GM21360 (cell line): ENCODE results near the gene STK10.

Experiments
- ATAC-seq: cut with Tn5 transposase; IDR thresholded peaks from one replicate; pipeline ENCODE4 v1.9.1; 2021; ENCODE audit warnings: mild to moderate bottlenecking, moderate library complexity; ENCODE audit not compliant: unreplicated experiment

STK10 gene

DNA sequence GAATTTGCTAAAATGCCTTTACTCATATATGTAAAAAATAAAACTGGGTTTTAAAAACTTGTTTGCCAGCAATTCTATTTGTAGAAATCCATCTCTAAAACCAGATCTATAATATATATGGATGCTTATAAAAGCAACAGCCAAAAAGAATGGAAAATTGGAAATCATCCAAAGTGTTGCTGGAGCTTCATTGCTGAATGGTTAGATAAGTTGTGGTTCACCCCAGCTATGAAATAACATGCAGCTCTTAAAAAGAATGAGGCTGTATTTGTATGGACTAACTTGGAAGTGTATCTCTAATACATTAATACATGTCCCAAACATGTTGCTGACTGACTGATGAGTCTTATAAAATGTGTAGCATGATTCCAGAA, 76.2 kb downstream of the STK10 start:
- no peak for ATAC-seq

DNA sequence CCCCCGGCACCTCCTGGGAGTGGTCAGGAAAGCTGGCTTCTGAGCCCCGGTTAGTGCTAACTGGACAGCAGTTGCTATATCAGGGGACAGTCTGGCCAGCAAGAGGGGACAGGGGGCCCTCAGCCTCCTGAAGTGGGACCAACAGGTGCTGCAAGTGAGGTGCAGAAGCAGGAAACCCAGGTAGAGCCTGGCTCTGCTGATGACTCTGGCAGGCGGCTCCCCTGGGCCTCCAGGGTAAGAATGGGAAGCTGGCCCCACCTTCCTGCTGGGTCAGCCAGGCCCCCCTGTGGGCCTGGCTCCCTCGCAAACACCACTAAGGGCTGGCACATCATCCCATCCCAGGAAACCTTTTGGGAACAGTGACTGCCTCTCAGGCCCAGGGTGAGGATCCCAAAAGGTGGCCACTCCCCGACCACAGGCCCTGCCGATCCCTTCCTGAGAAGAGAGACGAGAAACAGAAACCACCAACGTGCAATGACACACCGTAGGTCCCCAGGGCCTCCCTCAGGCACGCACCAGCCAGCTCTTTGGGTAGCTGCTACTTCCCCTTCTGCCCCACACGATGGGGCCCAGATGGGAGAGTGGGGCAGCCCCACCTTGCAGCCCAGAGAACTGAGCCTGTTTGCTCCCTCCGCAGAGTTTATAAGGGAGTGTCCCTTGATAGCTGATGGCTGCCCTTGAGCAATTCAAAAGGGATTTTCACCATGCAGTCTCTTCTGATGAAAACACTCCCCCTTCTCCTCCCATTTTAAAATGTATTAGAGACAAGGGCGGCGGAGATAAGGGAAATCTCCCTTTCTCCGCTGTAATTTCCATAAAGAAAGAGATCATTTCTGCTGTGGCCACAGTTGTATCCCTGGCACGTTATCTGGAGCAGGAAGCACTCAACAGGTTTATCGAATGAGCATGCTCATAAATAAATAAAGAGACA, 76.8 kb downstream of the STK10 start:
- peak; percentile 80 for ATAC-seq

DNA sequence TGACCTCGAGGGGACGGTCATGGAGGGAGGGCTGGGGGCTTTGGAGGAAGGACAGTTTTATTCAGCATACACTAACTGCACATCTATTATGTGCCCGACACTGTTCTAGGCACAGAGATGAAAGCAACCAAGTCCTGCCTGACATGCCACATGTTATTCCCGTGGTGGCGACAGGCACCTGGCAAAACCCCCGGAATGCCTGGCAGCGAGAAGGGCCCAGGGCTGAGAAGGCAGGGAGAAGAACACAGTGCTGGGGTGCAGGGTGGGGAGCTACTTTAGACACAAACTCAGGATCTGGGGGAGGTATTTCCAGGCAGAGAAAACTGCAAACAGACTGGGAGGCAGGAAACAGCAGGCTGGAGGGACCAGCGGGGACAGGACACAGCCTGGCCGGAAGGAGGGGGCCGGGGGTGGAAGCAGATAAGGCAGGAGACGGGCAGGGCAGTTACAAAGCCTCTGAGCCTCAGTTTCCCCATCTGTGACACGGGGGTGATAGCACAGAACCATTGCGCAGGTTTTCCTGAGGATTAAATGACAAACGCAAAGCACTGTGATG, 77.7 kb downstream of the STK10 start:
- no peak for ATAC-seq

DNA sequence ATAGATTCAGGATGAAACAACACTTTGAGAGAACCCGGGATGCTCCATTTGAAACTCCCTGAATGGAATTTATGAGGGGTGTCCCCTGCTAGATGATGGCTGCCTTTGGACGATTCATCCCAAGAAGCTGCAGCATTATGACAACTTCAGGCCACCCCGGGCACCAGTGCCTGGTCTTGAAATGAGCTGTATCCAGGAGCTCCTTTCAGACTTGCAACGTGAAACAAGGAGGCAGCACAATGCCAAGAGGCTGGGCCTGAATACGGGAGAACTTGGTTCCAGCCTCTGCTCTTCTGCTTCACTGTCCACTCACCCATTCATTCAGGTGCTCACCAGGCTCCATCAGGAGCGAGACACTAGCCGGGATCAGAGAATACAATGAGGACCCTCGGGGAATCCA, 78.3 kb downstream of the STK10 start:
- ATAC-seq = no peak

DNA sequence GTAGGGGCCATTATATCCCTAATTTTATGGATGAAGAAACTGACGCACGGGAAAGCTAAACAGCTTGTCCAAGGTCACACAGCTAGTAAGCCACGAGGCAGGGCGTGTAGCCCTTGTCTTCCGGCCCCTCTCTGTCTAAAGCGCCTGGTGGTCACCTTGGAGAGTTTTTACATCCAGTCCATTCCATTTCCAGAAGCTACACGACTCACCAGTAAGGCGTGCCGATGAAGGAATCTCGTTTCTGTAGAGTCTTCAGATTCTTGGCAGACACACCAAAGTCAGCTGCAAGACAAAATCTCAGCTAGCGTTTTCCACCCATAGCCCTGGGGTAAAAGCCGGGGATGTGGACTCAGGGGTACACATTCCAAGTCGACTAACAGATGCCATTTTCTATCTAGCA, 80.5 kb downstream of the STK10 start:
- ATAC-seq = no peak

DNA sequence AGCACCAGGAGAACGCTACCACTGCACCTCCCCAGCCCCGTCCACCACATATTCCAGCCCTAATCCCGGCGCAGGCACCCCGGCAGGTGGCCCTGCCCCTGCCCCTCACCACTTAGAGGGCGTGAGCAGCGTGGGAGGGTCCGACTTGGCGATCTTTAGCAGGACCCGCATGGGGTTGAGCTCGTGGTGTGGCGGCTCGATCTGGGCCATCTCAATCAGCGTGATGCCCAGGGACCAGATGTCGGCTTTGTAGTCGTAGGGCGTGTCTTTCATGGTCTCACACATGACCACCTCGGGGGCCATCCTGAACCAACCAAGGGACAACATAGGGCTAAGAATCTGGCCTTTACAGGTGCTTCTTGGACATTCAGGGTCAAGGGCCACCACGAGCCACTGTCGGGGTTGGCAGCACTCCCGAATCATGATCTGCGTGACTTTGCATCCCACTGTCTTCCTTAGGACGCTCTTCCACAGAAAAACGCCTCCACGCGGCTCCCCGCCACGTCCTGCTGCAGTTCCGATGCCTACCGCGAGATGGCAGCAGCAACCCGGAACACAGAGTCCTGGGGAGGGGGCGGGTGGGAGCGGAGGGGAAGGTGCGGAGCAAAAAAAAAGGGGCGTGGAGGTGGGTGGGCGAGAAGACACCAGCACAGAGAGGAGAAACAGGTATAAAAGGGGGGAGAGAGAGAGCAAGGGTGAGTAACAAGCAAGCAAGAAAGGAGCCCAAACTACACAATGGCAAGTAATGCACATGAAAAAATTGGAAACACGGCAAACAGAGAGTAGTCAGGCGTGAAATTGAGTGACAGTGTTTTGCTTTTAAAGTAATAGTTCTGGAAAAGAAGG, 81.3 kb downstream of the STK10 start:
- ATAC-seq = no peak

DNA sequence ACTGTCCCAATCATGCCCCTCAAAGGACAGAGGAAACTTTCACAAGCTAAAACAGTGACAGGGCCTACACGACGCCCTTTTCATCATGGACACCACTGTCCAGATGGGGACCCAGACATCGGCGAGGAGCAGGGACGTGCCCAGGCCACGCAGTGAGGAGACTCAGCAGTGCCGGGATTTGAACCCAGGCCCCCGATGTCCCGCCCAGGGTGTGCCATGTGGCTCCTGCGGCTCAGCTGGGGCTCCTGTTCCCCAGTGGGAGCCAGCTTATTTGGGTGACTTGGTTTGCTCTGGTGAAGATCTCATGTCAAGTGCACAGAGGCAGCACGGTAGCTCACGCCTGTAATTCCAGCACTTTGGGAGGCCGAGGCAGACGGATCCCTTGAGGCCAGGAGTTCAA, 82.2 kb downstream of the STK10 start:
- no peak for ATAC-seq

DNA sequence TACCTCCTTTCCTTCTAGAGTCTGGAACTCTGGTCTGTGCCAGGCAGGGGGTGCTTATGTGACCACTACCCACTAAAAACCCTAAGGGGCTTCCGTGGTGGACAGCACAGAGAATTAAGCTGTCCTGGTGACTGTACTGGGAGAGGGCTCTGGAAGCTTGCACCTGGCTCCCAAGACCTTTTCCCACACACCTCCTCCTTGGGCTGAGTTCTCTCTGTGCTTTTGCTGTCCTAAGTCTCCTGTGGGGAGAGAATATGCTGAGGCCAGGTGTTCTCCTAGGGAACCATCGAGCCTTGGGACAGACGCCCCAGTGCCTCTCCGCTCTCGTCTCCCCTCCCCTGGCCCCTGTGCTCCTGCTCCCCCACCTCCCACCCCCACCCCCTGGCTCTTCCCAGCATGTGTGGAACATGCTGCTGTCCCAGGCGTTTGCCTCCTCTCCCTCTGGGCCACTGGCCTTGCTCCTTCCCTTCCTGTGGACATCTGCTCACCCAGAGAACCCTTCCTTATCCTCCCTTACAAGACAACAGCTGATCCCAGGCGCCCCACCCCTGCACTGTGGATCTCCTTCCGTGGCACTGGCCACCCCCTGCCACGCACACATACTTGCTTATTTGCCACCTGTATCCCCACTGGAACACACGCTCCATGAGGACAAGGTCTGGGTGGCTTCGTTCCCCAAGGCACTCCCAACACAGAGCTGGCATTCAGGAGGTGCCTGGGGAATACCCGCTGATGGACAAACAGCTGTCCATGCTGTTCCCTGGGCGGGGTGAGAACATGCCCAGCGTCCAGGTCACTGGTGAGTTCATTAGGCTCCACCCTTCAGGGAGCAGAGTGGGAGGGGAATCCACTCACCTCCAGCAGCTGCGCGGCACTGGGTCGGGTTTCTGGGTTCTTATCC, 83.0 kb downstream of the STK10 start:
- ATAC-seq = no peak

DNA sequence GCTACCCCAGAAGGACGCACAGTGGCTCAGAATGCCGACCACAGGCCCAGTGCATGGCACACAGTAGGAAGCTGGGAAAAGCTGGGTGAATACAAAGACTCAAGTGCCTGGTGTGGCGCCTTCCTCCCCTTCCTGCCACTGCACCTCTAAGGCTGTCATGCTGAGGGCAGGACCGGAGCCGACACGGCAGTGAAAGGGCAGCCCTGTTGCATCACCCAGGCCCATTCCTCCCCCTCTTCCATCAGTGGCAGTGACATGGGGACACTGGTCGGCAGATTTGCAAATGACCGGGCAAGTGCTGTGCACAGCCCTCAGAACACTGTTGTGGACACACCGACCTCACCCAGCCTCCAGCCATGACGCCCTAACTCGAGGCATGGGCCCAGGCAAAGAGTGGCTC, 84.0 kb downstream of the STK10 start:
- no peak for ATAC-seq

DNA sequence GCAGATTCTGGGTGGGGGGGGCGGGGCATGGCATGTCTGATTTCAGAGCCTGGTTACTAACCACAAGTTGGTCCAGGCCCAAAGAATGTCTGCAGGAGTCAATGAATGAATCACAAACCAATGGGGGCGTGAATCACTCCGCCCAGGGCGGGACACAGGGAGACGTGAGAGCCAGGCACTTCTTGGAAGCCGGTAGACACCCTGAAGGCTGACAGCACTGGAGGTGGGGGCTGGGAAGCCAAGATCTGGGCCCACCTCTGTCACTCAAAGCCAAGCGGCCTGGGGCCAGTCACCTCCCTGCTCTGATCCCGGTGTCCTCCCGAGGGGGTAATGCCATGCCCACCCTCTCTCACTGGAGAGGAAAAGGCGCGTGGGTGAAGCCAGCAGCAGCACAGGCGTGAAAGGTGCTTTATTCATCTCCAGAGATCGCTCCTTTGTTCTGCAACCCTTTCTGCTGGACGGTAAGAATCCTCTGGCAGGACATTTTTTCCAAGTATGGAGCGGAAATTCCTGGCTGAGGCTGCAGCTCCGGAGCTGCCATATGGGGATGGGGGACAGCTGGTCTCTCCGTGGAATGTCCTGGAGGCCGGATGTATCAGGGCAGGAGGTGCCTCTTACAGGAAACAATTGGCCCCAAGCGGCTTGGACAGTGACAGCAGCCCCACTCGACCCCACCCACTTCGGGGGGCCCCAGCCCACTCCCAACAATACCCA, 85.0 kb downstream of the STK10 start:
- no peak for ATAC-seq

DNA sequence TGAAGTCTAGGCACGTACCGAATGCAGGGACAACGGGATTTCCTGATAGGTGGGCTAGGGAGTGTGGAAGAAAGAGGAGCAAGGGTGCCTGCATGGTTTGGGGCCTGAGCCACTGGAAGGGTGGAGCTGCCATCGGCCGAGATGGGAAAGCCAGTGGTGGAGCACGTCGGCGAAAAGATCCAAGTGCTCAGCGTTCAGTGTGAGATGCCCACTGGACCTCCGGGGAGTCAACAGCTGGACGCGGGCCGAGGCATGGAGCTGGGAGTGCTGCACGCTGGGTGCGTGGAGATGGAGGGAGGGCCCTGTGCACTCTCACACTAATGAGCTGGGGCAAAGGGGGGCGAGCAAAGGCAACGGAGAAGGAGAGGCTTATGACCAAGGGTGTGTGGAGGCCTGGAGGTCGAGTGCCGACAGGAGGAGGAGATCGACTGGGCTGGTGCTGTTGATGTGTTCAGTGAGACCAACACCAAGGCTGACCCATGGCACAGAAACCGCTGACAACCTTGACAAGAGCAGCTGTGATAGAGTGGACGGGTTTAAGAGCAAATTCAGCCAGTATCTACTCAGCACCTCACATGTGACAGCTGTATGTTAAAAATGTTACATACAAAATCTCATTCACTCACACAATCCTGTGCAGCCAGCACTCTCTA, 85.7 kb downstream of the STK10 start:
- ATAC-seq = no peak

DNA sequence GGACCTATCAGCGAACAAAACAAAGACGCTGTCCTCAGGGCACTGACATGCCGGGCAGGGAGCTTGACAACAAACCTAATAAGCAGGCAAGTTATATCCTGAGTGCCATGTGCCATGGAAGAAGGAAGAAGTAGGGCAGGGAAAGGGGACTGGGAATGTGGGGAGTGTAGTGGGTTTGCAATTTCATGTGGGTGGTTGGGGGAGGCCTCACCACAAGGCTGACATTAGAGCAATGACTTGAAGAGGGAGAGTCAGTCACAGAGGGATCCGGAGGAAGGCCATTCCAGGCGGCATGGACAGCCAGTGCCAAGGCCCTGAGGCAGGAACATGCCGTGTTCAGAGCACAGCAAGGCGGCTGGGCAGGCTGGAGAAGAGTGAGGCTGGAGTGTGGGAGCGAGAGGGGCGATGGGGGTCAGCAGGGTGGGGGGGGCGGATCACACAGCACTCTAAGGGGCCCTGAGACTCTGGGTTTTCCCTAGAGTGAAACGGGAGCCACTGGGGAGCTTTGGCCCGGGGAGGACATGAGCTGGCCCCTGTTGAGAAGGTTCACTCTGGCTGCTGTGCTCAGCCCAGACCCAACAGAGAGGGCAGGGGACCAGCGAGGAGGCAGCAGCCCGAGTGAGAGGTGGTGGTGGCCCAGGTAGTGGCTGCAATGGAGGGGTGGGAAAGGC, 86.3 kb downstream of the STK10 start:
- ATAC-seq = no peak

DNA sequence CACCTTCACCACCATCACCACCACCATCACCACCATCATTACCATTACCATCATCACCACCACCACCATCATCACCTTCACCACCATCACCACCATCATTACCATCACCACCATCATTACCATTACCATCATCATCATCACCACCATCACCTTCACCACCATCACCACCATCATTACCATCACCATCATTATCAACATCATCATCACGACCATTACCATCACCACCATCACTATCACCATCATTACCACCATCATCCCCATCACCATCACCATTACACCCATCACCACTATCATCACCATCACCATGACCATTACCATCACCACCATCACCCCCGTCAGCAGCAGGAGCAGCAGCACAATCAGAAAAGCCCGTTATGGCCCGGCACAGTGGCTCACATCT, 89.1 kb downstream of the STK10 start:
- no peak for ATAC-seq

DNA sequence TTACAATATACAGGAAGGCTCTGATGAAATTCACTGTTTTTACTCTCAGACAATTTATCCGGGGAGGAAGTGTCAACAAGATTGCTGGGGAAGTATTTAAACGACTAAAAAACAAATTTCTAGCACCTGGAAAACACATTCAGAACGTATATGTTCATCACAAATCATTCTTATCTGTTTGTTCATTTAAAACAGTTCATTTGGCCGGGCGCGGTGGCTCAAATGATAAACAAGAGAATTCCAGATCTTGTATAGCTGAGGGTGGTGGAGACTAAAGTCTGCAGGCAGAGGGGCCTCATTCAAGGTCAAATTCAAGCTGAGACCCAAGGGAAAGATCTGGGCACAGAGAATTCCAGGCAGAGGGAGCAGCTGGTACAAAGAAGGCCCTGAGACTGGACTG, 90.0 kb downstream of the STK10 start:
- no peak for ATAC-seq

DNA sequence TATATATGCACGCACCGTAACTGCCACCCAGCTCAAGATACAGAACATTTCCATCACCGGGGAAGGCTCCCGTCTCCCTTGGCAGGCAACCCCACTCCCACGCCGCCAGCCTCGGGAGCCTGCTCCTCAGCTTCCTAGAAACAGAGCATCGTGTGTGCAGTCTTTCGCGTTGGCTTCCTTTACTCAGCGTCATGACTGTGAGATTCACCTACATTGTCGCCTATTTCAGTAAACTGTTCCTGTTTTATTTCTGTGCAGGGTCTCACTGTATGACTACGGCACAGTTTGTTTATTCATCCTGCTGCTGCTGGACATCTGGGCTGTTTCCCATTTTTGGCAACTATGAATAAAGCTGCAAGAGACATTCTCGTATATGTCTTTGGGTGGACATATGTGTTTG, 90.7 kb downstream of the STK10 start:
- no peak for ATAC-seq

DNA sequence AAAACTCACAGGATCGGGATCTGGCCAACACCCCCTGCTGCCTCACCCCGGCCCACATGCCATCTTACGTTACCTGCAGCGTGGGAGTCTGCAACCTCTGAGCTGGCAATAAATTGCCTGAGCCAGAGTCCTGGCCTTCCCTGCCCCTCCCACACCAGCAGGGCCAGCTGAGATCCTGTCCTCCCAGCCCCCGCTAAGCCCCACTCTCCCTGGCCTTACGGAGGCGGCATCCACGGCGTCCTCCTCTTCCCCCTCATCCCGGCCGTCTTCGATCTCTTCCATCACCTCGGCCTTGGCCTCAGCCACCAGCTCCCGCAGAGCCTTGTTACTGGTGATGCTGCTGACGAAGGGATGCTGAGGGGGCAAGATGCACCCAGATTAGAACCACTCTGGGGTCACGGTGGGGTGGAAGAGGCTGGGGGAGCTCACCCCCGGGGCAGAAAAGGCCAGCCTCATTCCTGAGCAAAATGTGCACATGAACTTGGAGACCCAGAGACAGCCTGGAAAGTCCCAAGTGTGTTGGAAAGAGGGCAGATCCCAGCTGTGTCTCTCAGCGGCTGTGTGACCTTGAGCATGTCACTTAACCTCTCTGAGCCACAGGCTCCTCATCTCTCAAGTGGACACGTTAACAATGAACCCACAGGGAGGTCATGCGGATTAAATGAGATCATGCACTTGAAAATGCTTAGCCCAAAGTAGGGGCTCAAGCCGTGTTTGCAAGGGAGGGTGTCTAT, 91.7 kb downstream of the STK10 start:
- ATAC-seq = no peak

DNA sequence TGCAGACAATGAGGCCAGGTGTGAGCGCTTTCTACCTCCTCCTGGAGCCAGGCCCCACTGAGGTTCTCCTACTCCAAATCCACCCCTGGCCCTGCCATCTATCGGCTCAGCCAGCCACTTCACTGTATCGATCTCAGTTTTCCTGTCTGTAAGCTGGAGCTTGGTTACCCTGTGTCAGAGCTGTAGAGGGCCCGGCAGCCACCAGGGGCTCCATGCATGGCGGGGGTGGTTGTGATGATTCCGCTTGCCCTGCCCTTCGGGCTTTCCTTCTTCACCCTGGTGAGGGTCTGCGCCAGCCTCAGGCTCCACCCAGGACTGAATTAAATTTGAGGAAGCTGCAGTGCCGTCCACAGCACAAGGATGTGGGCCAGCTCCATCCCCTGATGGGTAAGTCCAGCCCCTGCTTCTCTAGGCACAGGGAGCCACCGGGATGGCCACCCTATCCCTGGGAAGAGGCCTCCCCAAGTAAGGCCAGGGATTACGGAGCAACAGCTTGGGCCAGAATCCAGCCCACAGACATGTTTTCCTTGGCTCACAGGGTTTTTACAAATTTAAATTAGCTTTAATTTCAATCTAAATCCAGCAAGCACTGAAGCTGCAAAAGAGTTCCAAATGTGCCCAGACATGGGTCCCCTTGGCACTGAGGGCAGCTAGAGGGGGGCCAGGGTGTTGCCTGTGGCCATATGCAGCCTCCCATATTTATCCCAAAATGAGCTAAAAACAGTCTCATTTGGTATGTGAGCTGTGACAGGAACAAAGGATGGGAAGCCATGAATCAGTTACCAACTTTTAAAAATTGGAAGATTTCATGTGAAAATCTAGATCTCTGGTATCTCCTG, 92.4 kb downstream of the STK10 start:
- ATAC-seq = no peak

DNA sequence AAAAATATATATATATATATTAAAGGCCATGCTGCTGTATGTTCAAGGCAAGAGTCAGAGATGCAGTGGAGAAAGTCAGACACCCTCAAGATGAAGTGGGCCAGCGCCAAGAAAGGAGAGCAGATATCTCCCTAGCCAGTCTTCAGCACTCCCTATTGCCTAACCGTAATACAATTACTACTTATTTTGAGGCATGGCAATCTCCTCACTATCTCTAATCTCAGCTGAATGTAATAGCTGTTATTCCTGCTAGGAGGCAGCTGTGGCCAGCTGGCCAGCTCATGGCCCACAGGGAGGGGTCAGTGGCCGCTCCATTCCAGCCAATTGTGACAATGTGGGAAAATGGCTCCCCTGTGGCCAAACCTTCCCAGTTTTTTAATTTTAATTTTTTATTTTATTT, 94.1 kb downstream of the STK10 start:
- ATAC-seq = no peak
